Spleen (tissue), 11 donors: ENCODE results near the gene MED12L. TPM values are rescaled to one million over a fixed set of nuclear protein-coding genes. Genes with fewer than 3 reads are reported as not detected.
A peak's percentile ranks its signal among the peaks of the same experiment; 100 is the strongest.

Experiments used
- DNase-seq: peaks from one replicate; pipeline ENCODE4 v3.0.0-alpha.2; 2020
- H3K27ac ChIP-seq, 8 donors: fragments of 200-600 bp; sonication (generic) in 7 of 8; 1 replicate in 4 of 8; 2 replicates in 4 of 8; pipeline versions ENCODE4 v1.5.0 to v1.8.0; 2016 to 2021; ENCODE audit warnings: inconsistent platforms in 4 of 8, mild to moderate bottlenecking in 4 of 8, moderate library complexity in 1 of 8
- H3K27me3 ChIP-seq, 7 donors: fragments of 200-600 bp; sonication (generic) in 6 of 7; replicated peaks in 1 of 7; 1 replicate in 4 of 7; 2 replicates in 3 of 7; pipeline versions ENCODE4 v1.5.0 to v1.8.0; 2016 to 2021; ENCODE audit warnings: inconsistent platforms in 3 of 7, mild to moderate bottlenecking in 1 of 7
- H3K36me3 ChIP-seq, 6 donors: fragments of 200-600 bp; sonication (generic) in 5 of 6; 1 replicate in 4 of 6; 2 replicates in 2 of 6; pipeline versions ENCODE4 v1.5.0 to v1.8.0; 2016 to 2021; ENCODE audit warnings: inconsistent platforms in 2 of 6
- H3K4me1 ChIP-seq, 6 donors: fragments of 200-600 bp; sonication (generic) in 5 of 6; 1 replicate in 3 of 6; 2 replicates in 3 of 6; pipeline versions ENCODE4 v1.5.0 to v1.8.0; 2016 to 2021; ENCODE audit warnings: inconsistent platforms in 3 of 6
- H3K4me3 ChIP-seq, 8 donors: fragments of 200-600 bp; sonication (generic) in 7 of 8; 1 replicate in 4 of 8; 2 replicates in 4 of 8; pipeline versions ENCODE4 v1.5.0 to v1.8.0; 2016 to 2021; ENCODE audit warnings: inconsistent platforms in 4 of 8, mild to moderate bottlenecking in 4 of 8, moderate library complexity in 2 of 8
- H3K9me3 ChIP-seq, 8 donors: fragments of 200-600 bp; sonication (generic) in 7 of 8; 1 replicate in 4 of 8; 2 replicates in 4 of 8; pipeline versions ENCODE4 v1.5.0 to v1.8.0; 2016 to 2021; ENCODE audit warnings: inconsistent platforms in 4 of 8
- CTCF ChIP-seq, 11 experiments: fragments of 200-600 bp in 7 of 11; fragments of 450-650 bp in 4 of 11; sonication (generic) in 4 of 11; IDR thresholded peaks in 8 of 11; conservative IDR thresholded peaks in 3 of 11; 1 replicate in 7 of 11; 2 replicates in 4 of 11; pipeline versions ENCODE4 v1.4.0 to v1.8.0; 2016 to 2021; ENCODE audit warnings: antibody characterized with exemption in 11 of 11, inconsistent platforms in 4 of 11, mild to moderate bottlenecking in 1 of 11
- POLR2A ChIP-seq, 3 donors: fragments of 450-650 bp; IDR thresholded peaks; one replicate each; pipeline ENCODE4 v1.5.1; 2017; ENCODE audit warnings: antibody characterized with exemption in 3 of 3, mild to moderate bottlenecking in 1 of 3
- POLR2AphosphoS5 ChIP-seq, 3 donors: sonication (generic); formaldehyde crosslinking; IDR thresholded peaks; one replicate each; pipeline ENCODE4 v1.5.1; 2017; ENCODE audit warnings: antibody characterized with exemption in 3 of 3
- WGBS, 5 donors: extraction: QIAGEN DNeasy Blood & Tissue Kit in 3 of 5; methylation state at CpG; one replicate each; pipeline versions ENCODE4 v1.1.5 to v1.1.7; 2013 to 2018; 5-methylcytosine and 5-hydroxymethylcytosine counted together
- intact Hi-C: fragments of 100-400 bp; cut with DNase I; formaldehyde crosslinking; loops from one replicate; pipeline ENCODE4 v1.15.0; 2023; ENCODE audit warnings: low total_unique reads
- polyA plus RNA-seq, 3 donors: library from polyadenylated mRNA; stranded (reverse); fragments of 200-250 nt; gene quantifications; one replicate each; pipeline ENCODE4 v1.2.1, GENCODE V29; 2013
- total RNA-seq, 7 donors: library from RNA; depleted of rRNA in 3 of 7; stranded (reverse); fragments of >200 nt in 3 of 7; fragmentation: NEBNext Ultra II Directional in 4 of 7; extraction: Animal tissue kit (Norgen Biotek cat#: 25700) in 4 of 7; gene quantifications; one replicate each; pipeline versions ENCODE4 v1.1.0 to v1.2.1, GENCODE V29; 2016 to 2021
- donor health status: healthy with polysubstance abuse.
- donor health status: DM: no; HTN: no; CAD: no; lungs with moderate emphysema.
- donor health status: DM: no; HTN: no; CAD: no.
- donor health status: Bipolar disorder and iron deficiency.
- donor health status: healthy.
- donor health status: DM: no; HTN: no; CAD: no.
- donor health status: DM: yes; HTN: yes; CAD: no.

Gene MED12L
- total and polyA plus RNA-seq, 10 donors, result 0.02 to 4.5 (median 1.5) TPM

- TF ChIP-seq POLR2AphosphoS5 (IDR thresholded peaks at IDR 0.05), result peak in 1 of 3 donors; percentile 61
- no peak for TF ChIP-seq POLR2A (IDR thresholded peaks at IDR 0.05)
- no peak for TF ChIP-seq CTCF (IDR thresholded peaks at IDR 0.05 in 8 of 11, conservative IDR thresholded peaks at IDR 0.05 in 3 of 11)
- H3K9me3 ChIP-seq, result no peaks in the 10 kb centered on the region
- 13 to 31% (median 18%) methylated on average over 5 of the region's 5 CpGs for WGBS, 5 donors
- H3K4me1 ChIP-seq, result peaks cover 25 to 53% (median 41%) of the 10 kb centered on the region in 6 donors
- peak overlapping the region in 7 of 8 donors; percentile 18 to 87 (median 77) for H3K27ac ChIP-seq
- peak overlapping the region in 1 of 8 donors; percentile 18 for H3K4me3 ChIP-seq
- no peaks in the 10 kb centered on the region for H3K27me3 ChIP-seq
- intact Hi-C loops, result no loop called here
- DNase-seq, result no peak
- H3K36me3 ChIP-seq, result no peaks in the 10 kb centered on the region
Observed at GRCh38 chr3:151171145-151171757, 85.8 kb downstream of the MED12L start.

GRCh38 chr3:151174351-151174750 is 88.9 kb downstream of the MED12L start:
- no peaks in the 10 kb centered on the region for H3K27me3 ChIP-seq
- H3K36me3 ChIP-seq, result no peaks in the 10 kb centered on the region
- intact Hi-C loops, result no loop called here
- H3K27ac ChIP-seq, result no peak overlapping the region
- H3K4me1 ChIP-seq, result peaks cover 23 to 39% (median 27%) of the 10 kb centered on the region in 6 donors
- H3K9me3 ChIP-seq, result no peaks in the 10 kb centered on the region
- no peak for DNase-seq
- no peak for TF ChIP-seq POLR2A (IDR thresholded peaks at IDR 0.05)
- no peak for TF ChIP-seq CTCF (IDR thresholded peaks at IDR 0.05 in 8 of 11, conservative IDR thresholded peaks at IDR 0.05 in 3 of 11)
- TF ChIP-seq POLR2AphosphoS5 (IDR thresholded peaks at IDR 0.05), result no peak
- WGBS, 5 donors, result 41 to 64% (median 46%) methylated on average over 2 of the region's 2 CpGs
- no peak overlapping the region for H3K4me3 ChIP-seq

GRCh38 chr3:151175952-151176351 is 90.5 kb downstream of the MED12L start:
- no peaks in the 10 kb centered on the region for H3K9me3 ChIP-seq
- no peak for DNase-seq
- H3K27ac ChIP-seq, result no peak overlapping the region
- H3K4me3 ChIP-seq, result no peak overlapping the region
- H3K36me3 ChIP-seq, result no peaks in the 10 kb centered on the region
- H3K27me3 ChIP-seq, result no peaks in the 10 kb centered on the region
- intact Hi-C loops, result no loop called here
- 94 to 100% (median 96%) methylated on average over 2 of the region's 2 CpGs for WGBS, 5 donors
- H3K4me1 ChIP-seq, result peaks cover 7 to 23% (median 11%) of the 10 kb centered on the region in 6 donors
- TF ChIP-seq POLR2AphosphoS5 (IDR thresholded peaks at IDR 0.05) (no peak), POLR2A (IDR thresholded peaks at IDR 0.05) (no peak), CTCF (IDR thresholded peaks at IDR 0.05 in 8 of 11, conservative IDR thresholded peaks at IDR 0.05 in 3 of 11) (no peak)

GRCh38 chr3:151178208-151178845 is 92.9 kb downstream of the MED12L start:
- H3K9me3 ChIP-seq, result no peaks in the 10 kb centered on the region
- no peak for DNase-seq
- H3K4me1 ChIP-seq, result peaks cover 0 to 12% (median 0%) of the 10 kb centered on the region in 6 donors
- TF ChIP-seq POLR2A (IDR thresholded peaks at IDR 0.05) (no peak), CTCF (IDR thresholded peaks at IDR 0.05 in 8 of 11, conservative IDR thresholded peaks at IDR 0.05 in 3 of 11) (no peak), POLR2AphosphoS5 (IDR thresholded peaks at IDR 0.05) (no peak)
- no peak overlapping the region for H3K27ac ChIP-seq
- WGBS, 5 donors, result 82 to 94% (median 85%) methylated on average over 2 of the region's 2 CpGs
- no peaks in the 10 kb centered on the region for H3K27me3 ChIP-seq
- intact Hi-C loops, result no loop called here
- no peak overlapping the region for H3K4me3 ChIP-seq
- no peaks in the 10 kb centered on the region for H3K36me3 ChIP-seq
